IgD-negative memory B cell (primary cell): ENCODE results near the gene BCAS1. TPM values are rescaled to one million over a fixed set of nuclear protein-coding genes. Genes with fewer than 3 reads are reported as not detected.

Source experiments
- H3K27ac Mint-ChIP-seq, 3 donors: one replicate each; pipeline ENCODE4 v1.8.0; 2020 to 2022; ENCODE audit warnings: mild to moderate bottlenecking in 3 of 3, mixed read lengths in 3 of 3, moderate library complexity in 1 of 3
- H3K27me3 Mint-ChIP-seq: one replicate; pipeline ENCODE4 v1.8.0; 2021; ENCODE audit warnings: mixed read lengths
- H3K36me3 Mint-ChIP-seq: one replicate; pipeline ENCODE4 v1.8.0; 2020; ENCODE audit warnings: mild to moderate bottlenecking, mixed read lengths
- H3K4me1 Mint-ChIP-seq, 3 donors: one replicate each; pipeline ENCODE4 v1.8.0; 2020 to 2022; ENCODE audit warnings: mixed read lengths in 3 of 3, mild to moderate bottlenecking in 1 of 3
- H3K4me3 Mint-ChIP-seq, 4 donors: one replicate each; pipeline ENCODE4 v1.8.0; 2020 to 2022; ENCODE audit warnings: mild to moderate bottlenecking in 4 of 4, mixed read lengths in 4 of 4, moderate library complexity in 3 of 4
- H3K9me3 Mint-ChIP-seq, 3 donors: one replicate each; pipeline ENCODE4 v1.8.0; 2020 to 2021; ENCODE audit warnings: mixed read lengths in 3 of 3, mild to moderate bottlenecking in 1 of 3
- polyA plus RNA-seq: library from polyadenylated mRNA; unstranded; fragments of 300-500 nt; fragmentation: Illumina TruSeq; gene quantifications from one replicate; pipeline ENCODE4 v1.2.3, GENCODE V29; 2021

BCAS1 gene
- polyA plus RNA-seq, 1 donor from 2014 or later = 1.8 TPM

DNA sequence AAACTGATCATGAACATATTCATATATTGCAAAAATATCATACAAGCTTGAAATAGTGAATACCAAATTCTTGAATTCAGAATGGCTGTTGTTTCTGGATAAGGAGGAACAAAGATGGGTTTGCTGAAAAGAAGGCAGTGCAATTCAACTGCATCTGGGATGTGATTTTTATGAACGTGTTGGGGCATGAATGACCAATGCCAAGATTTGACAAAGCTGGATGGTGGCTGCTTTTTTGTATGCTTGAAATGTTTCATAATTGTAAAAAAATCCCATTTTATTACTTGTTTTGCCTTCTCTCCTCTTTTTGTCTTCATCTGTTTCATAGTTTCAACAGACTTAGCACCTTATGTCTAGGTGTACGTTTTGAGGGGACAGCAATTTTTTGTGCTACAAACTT lies 36.8 kb upstream of the BCAS1 start:
- Mint-ChIP-seq H3K27me3 (peaks cover 4% of the 10 kb centered on the region), H3K4me3 (no peak overlapping the region), H3K9me3 (no peaks in the 10 kb centered on the region), H3K36me3 (no peaks in the 10 kb centered on the region), H3K27ac (no peak overlapping the region), H3K4me1 (peaks cover 0 to 3% (median 1%) of the 10 kb centered on the region in 3 donors)

DNA sequence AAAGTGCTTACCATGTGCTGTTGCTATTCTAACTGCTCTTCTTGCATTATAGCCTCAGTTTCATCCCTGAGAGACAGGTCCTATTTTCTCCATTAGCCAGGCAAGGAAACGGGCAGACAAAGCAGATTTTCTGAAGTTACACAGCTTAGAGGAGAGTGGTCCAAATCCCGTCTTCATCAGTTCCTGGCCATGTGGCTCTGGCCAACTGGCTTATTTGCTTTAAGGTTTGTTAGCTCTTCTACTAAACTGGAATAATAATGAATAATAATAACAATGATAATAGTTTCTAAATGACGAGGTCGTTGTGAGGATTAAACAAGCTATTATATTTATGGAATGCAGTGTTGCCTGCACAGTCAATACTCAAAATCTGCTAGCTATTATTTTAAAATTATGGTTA lies 35.8 kb upstream of the BCAS1 start:
- Mint-ChIP-seq H3K4me1 (peaks cover 0 to 3% (median 1%) of the 10 kb centered on the region in 3 donors), H3K4me3 (no peak overlapping the region), H3K36me3 (no peaks in the 10 kb centered on the region), H3K27me3 (peaks cover 3% of the 10 kb centered on the region), H3K9me3 (no peaks in the 10 kb centered on the region), H3K27ac (no peak overlapping the region)

DNA sequence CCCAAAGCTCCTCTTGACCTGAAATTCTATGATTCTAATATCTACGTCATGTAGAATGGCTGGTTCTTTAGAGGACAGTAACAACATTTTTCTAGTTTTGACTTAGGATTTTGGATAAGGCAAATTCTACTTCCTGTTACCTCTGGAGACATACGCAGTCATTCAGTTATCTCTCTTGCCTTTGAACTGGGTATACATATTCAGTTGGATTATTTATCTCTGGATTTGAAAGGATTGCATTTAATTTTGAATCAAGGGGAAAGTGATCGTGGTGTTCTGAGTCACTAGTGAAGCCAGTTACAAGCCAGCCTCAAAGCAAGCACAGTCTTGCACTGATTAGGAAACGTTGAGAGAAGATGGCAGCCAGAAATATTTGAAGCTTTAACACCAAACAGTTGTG lies 35.3 kb upstream of the BCAS1 start:
- H3K27ac Mint-ChIP-seq = no peak overlapping the region
- no peaks in the 10 kb centered on the region for H3K36me3 Mint-ChIP-seq
- no peak overlapping the region for H3K4me3 Mint-ChIP-seq
- peaks cover 0 to 3% (median 1%) of the 10 kb centered on the region in 3 donors for H3K4me1 Mint-ChIP-seq
- peaks cover 3% of the 10 kb centered on the region for H3K27me3 Mint-ChIP-seq
- H3K9me3 Mint-ChIP-seq = no peaks in the 10 kb centered on the region

DNA sequence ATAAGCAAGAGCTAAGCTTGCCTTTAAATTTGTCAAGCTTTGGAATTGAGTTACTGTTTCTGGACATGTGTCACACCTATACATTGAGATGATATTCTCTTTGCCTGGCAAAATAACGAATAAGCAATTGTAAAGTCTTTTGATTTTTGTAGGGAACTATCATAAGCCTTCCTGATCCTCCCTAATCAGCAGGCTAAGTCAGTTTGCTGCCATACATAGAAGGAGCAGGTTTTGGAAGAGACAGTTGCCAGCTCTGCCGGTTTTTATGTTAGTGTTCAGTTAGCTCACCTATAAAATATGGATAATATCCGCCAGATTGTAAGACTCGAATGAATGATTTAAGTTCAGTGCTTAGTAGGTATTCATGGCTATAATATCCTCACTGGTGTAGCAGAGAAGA lies 34.4 kb upstream of the BCAS1 start:
- Mint-ChIP-seq H3K27ac (peak overlapping the region in 1 of 3 donors; percentile 36), H3K27me3 (peaks cover 3% of the 10 kb centered on the region), H3K9me3 (no peaks in the 10 kb centered on the region), H3K36me3 (no peaks in the 10 kb centered on the region), H3K4me1 (peaks cover 0 to 3% (median 1%) of the 10 kb centered on the region in 3 donors), H3K4me3 (no peak overlapping the region)

DNA sequence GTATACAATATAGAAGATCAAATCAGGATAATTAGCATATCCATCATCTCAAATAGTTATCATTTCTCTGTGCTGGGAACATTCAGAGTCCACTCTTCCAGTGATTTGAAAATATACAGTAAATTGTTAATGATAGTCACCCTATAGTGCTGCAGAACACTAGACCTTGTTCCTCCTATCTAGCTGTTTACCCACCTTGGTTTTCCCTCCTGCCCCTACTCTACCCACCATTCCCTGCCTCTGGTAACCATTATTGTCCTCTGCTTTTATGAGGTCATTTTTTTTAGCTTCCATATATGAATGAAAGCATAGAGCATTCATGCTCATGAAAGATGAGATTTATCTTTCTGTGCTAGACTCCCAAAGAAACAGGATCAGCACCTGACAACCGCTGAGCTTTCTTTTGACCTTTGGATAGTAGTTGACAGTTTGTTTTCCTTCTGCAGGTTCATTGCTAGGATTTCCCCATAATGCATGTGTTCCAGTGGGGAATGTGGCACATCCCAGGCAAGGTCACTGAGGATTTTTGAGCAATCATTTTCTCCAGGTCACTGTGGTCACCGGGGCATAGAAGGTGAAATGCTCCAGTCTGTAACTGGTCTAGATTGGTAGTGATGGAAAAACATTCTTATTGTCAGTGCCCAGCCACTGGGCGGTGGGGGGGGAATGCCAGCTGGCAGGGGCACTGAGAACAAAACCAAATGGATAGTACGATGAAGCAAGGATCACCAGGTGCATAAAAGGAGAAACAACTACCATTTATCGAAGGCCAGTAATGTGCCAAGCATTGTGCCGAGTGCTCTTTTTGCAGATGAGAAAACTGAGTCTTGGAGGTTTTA lies 33.6 kb upstream of the BCAS1 start:
- H3K27ac Mint-ChIP-seq = peak overlapping the region in 1 of 3 donors; percentile 54
- H3K9me3 Mint-ChIP-seq = no peaks in the 10 kb centered on the region
- no peak overlapping the region for H3K4me3 Mint-ChIP-seq
- H3K27me3 Mint-ChIP-seq = peaks cover 3% of the 10 kb centered on the region
- no peaks in the 10 kb centered on the region for H3K36me3 Mint-ChIP-seq
- peaks cover 0 to 3% (median 1%) of the 10 kb centered on the region in 3 donors for H3K4me1 Mint-ChIP-seq

DNA sequence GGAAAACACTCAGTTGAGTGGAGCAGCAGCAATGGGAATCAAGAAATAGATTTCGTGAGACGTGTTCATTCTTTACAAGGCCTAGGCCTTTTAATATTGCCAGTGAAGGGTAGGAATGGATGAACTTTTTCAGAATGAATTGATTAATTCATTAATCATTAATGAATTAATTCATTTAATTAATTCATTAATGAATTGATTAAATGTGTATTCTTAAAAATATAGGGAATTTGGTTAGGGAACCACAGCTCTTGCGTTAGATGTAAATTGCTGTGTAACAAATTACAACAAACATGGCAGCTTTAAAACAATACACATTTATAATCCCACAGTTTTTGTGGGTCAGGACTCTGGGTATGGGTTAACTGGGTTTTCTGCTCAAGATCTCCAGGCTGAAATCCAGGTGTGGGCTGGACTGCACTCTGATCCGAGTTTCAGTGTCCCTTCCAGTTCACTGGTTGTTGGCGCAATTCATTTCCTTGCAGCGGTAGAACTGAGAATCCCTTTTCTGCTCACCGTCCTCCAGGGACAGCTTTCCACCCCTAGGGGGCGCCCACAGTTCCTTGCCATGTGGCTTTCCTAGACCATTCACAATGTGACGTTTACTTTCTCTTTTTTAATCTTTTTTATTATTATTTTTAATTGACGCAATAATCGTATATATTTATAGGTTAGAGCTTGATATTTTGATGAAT lies 32.8 kb upstream of the BCAS1 start:
- Mint-ChIP-seq H3K9me3 (no peaks in the 10 kb centered on the region), H3K27me3 (peaks cover 3% of the 10 kb centered on the region), H3K4me3 (no peak overlapping the region), H3K4me1 (peaks cover 0 to 3% (median 1%) of the 10 kb centered on the region in 3 donors), H3K36me3 (no peaks in the 10 kb centered on the region), H3K27ac (no peak overlapping the region)

DNA sequence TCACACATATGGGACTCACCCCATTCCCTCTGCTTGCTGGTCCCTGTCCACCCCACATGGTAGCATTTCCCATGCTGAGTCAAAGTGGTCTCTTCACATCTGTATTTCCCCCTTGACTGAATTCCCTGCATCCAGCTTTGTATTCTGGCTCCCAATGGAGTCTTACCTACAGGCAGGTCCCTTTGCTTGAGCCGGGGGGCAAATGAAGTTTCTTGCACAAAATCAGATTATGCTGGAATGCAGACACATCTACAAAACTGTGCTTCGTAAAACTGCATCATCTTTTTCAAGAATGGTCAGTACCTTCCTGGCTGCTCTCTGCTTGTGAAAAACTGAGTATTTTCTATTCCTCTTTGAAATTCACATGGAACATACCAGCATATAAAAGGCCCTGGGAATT lies 32.1 kb upstream of the BCAS1 start:
- Mint-ChIP-seq H3K36me3 (peaks cover 2% of the 10 kb centered on the region), H3K27me3 (peaks cover 2% of the 10 kb centered on the region), H3K4me1 (peaks cover 0 to 3% (median 3%) of the 10 kb centered on the region in 3 donors), H3K4me3 (no peak overlapping the region), H3K9me3 (no peaks in the 10 kb centered on the region), H3K27ac (no peak overlapping the region)

DNA sequence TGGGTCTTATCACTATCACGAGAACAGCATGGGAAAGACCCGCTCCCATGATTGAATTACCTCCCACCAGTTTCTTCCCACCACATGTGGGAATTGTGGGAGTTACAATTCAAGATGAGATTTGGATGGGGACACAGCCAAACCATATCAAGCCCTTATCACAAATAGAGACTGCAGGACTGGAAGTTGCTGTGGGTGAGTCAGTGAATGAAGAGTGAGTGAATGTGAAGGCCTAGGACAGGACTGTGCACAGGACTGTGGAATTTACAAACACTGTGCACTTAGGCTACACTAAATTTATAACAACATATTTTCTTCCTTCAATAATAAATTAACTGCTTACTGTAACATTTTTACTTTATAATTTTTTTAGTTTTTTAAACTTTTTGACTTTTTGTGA lies 30.2 kb upstream of the BCAS1 start:
- H3K4me1 Mint-ChIP-seq = peaks cover 3 to 8% (median 3%) of the 10 kb centered on the region in 3 donors
- H3K9me3 Mint-ChIP-seq = no peaks in the 10 kb centered on the region
- no peak overlapping the region for H3K4me3 Mint-ChIP-seq
- H3K36me3 Mint-ChIP-seq = peaks cover 2% of the 10 kb centered on the region
- H3K27me3 Mint-ChIP-seq = peaks cover 2% of the 10 kb centered on the region
- no peak overlapping the region for H3K27ac Mint-ChIP-seq

DNA sequence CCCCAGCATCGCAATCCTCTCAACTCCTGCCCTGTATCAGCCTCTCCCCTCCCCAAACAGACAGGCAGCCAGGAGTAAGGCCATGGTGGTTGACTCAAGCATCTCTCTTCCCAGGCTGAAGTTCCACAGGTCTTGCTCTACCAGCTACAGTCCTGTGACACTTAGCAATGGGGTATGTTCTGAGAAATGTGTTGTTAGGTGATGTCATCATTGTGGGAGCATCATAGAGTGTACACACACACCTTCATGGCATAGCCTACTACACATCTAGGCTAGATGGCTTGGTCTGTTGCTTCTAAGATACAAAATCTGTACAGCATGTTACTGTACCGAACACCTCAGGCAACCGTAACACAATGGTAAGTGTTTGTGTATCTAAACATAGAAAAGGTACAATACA lies 29.5 kb upstream of the BCAS1 start:
- Mint-ChIP-seq H3K9me3 (no peaks in the 10 kb centered on the region), H3K27ac (no peak overlapping the region), H3K4me3 (no peak overlapping the region), H3K27me3 (peaks cover 2% of the 10 kb centered on the region), H3K36me3 (peaks cover 2% of the 10 kb centered on the region), H3K4me1 (peaks cover 3 to 8% (median 3%) of the 10 kb centered on the region in 3 donors)

DNA sequence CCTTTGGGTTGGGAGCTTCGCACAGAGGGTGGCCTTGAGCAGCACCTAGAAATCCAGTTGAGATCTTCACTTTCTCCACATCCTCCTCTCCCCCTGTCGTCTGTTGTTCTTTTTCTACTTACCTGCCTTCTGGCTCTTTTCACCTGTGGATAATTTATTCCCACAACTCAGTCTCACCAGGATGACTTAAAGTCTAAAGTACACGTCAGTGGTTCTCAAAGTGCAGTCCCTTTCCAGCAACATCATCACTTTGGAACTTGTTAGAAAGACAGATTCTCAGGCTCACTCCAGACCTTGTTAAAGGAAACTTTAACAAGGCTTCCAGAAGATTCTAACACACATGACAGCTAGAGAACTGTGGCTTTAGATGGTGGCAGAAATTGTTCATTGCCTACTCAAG lies 27.7 kb upstream of the BCAS1 start:
- peaks cover 2 to 8% (median 3%) of the 10 kb centered on the region in 3 donors for H3K4me1 Mint-ChIP-seq
- H3K27ac Mint-ChIP-seq = no peak overlapping the region
- H3K36me3 Mint-ChIP-seq = peaks cover 2% of the 10 kb centered on the region

DNA sequence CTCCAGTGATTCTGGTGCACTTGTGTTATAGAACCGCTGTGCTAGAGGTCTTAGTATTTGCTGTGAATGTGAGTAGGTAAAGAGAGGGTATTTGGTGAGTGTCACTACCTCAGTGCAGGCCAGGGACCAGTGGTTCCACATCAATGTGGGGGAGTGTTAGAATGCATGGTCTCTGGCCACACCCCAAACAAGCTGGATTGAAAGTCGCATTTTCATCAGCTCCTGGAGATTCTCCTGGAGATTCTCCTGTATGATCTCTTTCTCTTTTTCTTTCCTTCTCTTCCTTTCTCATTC lies 26.8 kb upstream of the BCAS1 start:
- H3K27me3 Mint-ChIP-seq = peaks cover 2% of the 10 kb centered on the region
- peaks cover 2 to 8% (median 3%) of the 10 kb centered on the region in 3 donors for H3K4me1 Mint-ChIP-seq
- peak overlapping the region in 1 of 3 donors; percentile 41 for H3K27ac Mint-ChIP-seq
- H3K36me3 Mint-ChIP-seq = peaks cover 2% of the 10 kb centered on the region
- H3K9me3 Mint-ChIP-seq = no peaks in the 10 kb centered on the region
- H3K4me3 Mint-ChIP-seq = no peak overlapping the region

More for the DNA sequence above, 27.7 kb upstream of the BCAS1 start:
- Mint-ChIP-seq H3K9me3 (no peaks in the 10 kb centered on the region), H3K27me3 (peaks cover 2% of the 10 kb centered on the region), H3K4me3 (no peak overlapping the region)

DNA sequence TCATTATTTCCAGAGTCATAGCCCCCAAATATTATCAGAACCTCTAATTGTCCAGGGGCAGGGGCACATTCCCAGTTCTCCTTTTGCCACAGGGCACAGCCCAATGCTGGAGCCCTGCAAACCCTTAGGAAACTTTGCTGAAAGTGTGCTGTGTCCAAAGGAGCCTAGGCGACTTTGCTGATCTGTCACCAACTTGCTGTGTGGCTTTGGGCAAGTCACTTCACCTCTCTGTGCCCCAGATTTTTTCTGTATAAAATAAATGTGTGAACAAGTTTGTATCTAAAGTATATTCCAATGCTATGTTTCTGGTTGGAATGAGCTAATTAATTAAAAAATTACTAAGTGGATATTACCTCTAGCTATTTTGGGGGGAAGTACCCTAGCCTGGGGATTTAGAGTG lies 25.4 kb upstream of the BCAS1 start:
- H3K4me1 Mint-ChIP-seq = peaks cover 3 to 13% (median 6%) of the 10 kb centered on the region in 3 donors
- peaks cover 3% of the 10 kb centered on the region for H3K27me3 Mint-ChIP-seq
- peaks cover 2% of the 10 kb centered on the region for H3K36me3 Mint-ChIP-seq
- H3K4me3 Mint-ChIP-seq = no peak overlapping the region
- no peak overlapping the region for H3K27ac Mint-ChIP-seq
- H3K9me3 Mint-ChIP-seq = no peaks in the 10 kb centered on the region

DNA sequence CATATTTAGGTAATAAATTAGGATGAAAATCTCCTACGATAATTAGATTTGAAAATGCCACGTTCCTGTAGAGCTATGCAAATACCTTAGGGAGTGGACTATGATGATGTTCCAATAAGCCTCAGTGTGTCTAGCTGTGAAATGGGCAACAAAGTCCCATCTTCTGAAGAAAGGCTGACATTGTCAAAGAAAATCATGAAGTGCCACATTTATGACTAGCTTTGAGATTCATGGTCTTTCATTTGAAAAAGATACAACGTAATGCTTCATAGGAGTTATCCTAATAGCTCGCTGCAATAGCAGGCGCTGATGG lies 23.8 kb upstream of the BCAS1 start:
- Mint-ChIP-seq H3K27ac (no peak overlapping the region), H3K4me1 (peaks cover 12 to 23% (median 13%) of the 10 kb centered on the region in 3 donors), H3K4me3 (no peak overlapping the region), H3K9me3 (no peaks in the 10 kb centered on the region), H3K36me3 (peaks cover 2% of the 10 kb centered on the region), H3K27me3 (peaks cover 3% of the 10 kb centered on the region)

DNA sequence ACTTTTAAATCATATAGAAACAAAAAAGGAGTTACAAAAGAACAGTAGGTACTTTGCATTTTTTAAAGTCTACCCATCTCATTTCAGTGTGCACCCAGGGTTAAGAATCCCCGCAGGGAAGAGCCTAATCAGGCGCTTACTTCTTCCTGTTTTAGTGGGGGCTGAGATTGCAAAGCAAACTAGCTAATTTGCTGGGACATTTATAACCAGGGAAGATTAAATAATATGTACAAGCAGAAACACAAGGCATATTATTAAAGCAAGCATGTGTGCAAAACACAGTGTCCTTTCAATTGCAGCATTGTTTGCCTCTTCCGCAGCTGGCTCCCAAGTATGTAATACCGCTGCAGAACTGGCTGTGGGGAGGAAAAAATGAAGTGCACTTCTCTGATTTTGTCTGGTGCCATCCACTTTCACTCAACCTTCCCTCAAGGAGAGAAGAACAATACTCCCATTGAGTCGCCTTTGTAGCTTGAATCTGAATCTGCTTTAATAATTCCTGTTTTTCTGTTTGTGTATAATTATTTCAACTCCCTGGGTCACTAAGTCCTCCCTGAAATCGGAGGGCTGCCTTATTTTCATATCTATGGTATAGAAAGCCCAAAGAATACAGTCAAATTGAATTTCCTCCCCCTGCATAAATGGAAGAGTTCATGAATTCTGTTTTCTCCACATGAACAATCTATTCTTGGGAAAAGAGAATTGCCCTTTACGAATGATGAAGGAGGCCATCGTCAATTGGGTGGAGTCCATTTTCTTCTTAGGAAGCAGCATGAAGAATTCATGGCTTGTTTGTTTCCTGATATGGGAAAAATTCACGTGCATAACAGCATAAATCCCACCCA lies 23.3 kb upstream of the BCAS1 start:
- Mint-ChIP-seq H3K27ac (peak overlapping the region in 1 of 3 donors; percentile 29), H3K4me1 (peaks cover 12 to 24% (median 13%) of the 10 kb centered on the region in 3 donors), H3K27me3 (peaks cover 3% of the 10 kb centered on the region), H3K36me3 (peaks cover 2% of the 10 kb centered on the region), H3K9me3 (peaks cover 0 to 2% (median 0%) of the 10 kb centered on the region in 3 donors), H3K4me3 (no peak overlapping the region)

DNA sequence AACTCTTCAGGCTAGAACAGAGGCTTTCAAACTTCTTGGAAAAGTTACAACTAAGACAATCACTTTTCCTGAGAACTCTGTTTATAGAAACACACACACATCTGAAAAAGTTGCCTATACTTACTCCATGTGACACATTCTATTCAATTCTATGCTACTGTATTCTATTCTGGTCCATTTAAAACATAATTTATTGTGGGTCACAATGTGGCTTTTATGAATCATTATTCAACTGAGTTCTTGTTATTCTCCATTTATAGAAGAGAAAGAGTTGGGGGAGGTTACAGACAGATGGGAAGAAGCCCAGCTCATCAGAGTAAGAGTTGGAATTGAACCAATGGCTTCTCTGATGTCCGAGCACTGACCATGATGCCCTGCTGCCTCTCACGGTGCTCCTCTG lies 21.6 kb upstream of the BCAS1 start:
- peaks cover 10 to 24% (median 13%) of the 10 kb centered on the region in 3 donors for H3K4me1 Mint-ChIP-seq
- peaks cover 0 to 3% (median 0%) of the 10 kb centered on the region in 3 donors for H3K9me3 Mint-ChIP-seq
- H3K4me3 Mint-ChIP-seq = no peak overlapping the region
- peaks cover 3% of the 10 kb centered on the region for H3K27me3 Mint-ChIP-seq
- H3K36me3 Mint-ChIP-seq = no peaks in the 10 kb centered on the region
- H3K27ac Mint-ChIP-seq = no peak overlapping the region
